Natural killer cell (primary cell): Measurements from ENCODE around the gene KPNB1. TPM values are rescaled to one million over a fixed set of nuclear protein-coding genes. Genes with fewer than 3 reads are reported as not detected.

ENCODE experiments used
- ATAC-seq, 3 donors: fragments of 150-1000 bp in 2 of 3; fragments of 200-7000 bp in 1 of 3; cut with Tn5 transposase; 1 replicate in 1 of 3; 2 replicates in 2 of 3; pipeline ENCODE4 v1.10.0; 2021; ENCODE audit warnings: mild to moderate bottlenecking in 2 of 3, moderate library complexity in 2 of 3
- DNase-seq, 2 donors: peaks; one replicate each; pipeline versions ENCODE4 v3.0.0 to v3.0.0-alpha.2; 2013 to 2021; ENCODE audit warnings: mixed read lengths in 1 of 2
- H3K27ac ChIP-seq: one replicate; pipeline ENCODE4 v1.5.1; 2013; ENCODE audit warnings: mild to moderate bottlenecking, low read length
- H3K27me3 ChIP-seq: one replicate; pipeline ENCODE4 v1.6.1; 2013; ENCODE audit warnings: low read length; ENCODE audit not compliant: control insufficient read depth, insufficient read depth
- H3K36me3 ChIP-seq: one replicate; pipeline ENCODE4 v1.6.1; 2013; ENCODE audit warnings: low read length; ENCODE audit not compliant: control insufficient read depth, insufficient read depth
- H3K4me1 ChIP-seq: one replicate; pipeline ENCODE4 v1.6.1; 2013; ENCODE audit warnings: low read length; ENCODE audit not compliant: control insufficient read depth, insufficient read depth
- H3K4me3 ChIP-seq: one replicate; pipeline ENCODE4 v1.5.1; 2013; ENCODE audit warnings: low read length
- H3K9me3 ChIP-seq: one replicate; pipeline ENCODE4 v1.6.1; 2013; ENCODE audit warnings: low read length; ENCODE audit not compliant: control insufficient read depth, insufficient read depth
- H3K27ac Mint-ChIP-seq, 2 donors: one replicate each; pipeline ENCODE4 v1.8.0; 2022; ENCODE audit warnings: mild to moderate bottlenecking in 2 of 2, mixed read lengths in 2 of 2, moderate library complexity in 1 of 2
- H3K27me3 Mint-ChIP-seq, 2 donors: one replicate each; pipeline ENCODE4 v1.8.0; 2022; ENCODE audit warnings: low read depth in 2 of 2, mixed read lengths in 2 of 2
- H3K36me3 Mint-ChIP-seq: one replicate; pipeline ENCODE4 v1.8.0; 2022; ENCODE audit warnings: mixed read lengths
- H3K4me1 Mint-ChIP-seq, 2 donors: one replicate each; pipeline ENCODE4 v1.8.0; 2022; ENCODE audit warnings: mixed read lengths in 2 of 2
- H3K4me3 Mint-ChIP-seq: one replicate; pipeline ENCODE4 v1.8.0; 2022; ENCODE audit warnings: mild to moderate bottlenecking, moderate library complexity, mixed read lengths
- H3K9me3 Mint-ChIP-seq, 2 donors: one replicate each; pipeline ENCODE4 v1.8.0; 2022; ENCODE audit warnings: mixed read lengths in 2 of 2
- CTCF ChIP-seq: fragments of 200-600 bp; IDR thresholded peaks from one replicate; pipeline ENCODE4 v1.8.0; 2022; ENCODE audit warnings: antibody characterized with exemption
- WGBS: methylation state at CpG from one replicate; pipeline ENCODE4 v1.1.7; 2013; ENCODE audit warnings: missing lambda C conversion rate; ENCODE audit not compliant: insufficient coverage; 5-methylcytosine and 5-hydroxymethylcytosine counted together
- intact Hi-C: fragments of 100-400 bp; cut with micrococcal nuclease; formaldehyde crosslinking; loops from one replicate; pipeline ENCODE4 v1.14.2; 2022
- total RNA-seq, 4 donors: library from RNA; stranded (reverse); fragments of 120-200 nt in 1 of 4; gene quantifications; one replicate each; pipeline versions ENCODE4 v1.2.3 to v1.2.4, GENCODE V29; 2013 to 2022

Gene KPNB1
- total RNA-seq, 3 donors from 2014 or later (not counting 1 experiment from before 2014, with no cell fraction given): 236 to 273 (median 259) TPM

GRCh38 chr17:47621293-47622179, 28.2 kb upstream of the KPNB1 start:
- no peaks in the 10 kb centered on the region for H3K9me3 ChIP-seq
- no peak for TF ChIP-seq CTCF
- intact Hi-C loops: no loop called here
- no peaks in the 10 kb centered on the region for H3K4me1 ChIP-seq
- peaks cover 43% of the 10 kb centered on the region for H3K36me3 ChIP-seq
- H3K27me3 Mint-ChIP-seq: no peaks in the 10 kb centered on the region
- no peaks in the 10 kb centered on the region for H3K27me3 ChIP-seq
- DNase-seq (no peak), ATAC-seq (peak; percentile 54 to 68 (median 56))
- peak overlapping the region in 1 of 2 donors; percentile 34 for H3K27ac Mint-ChIP-seq
- H3K4me1 Mint-ChIP-seq: no peaks in the 10 kb centered on the region
- no peaks in the 10 kb centered on the region for H3K9me3 Mint-ChIP-seq
- H3K27ac ChIP-seq: no peak overlapping the region
- peaks cover 11% of the 10 kb centered on the region for H3K36me3 Mint-ChIP-seq
- WGBS: 91% methylated on average over 8 of the region's 9 CpGs
- no peak overlapping the region for H3K4me3 ChIP-seq
- H3K4me3 Mint-ChIP-seq: peak overlapping the region; percentile 28

GRCh38 chr17:47622180-47622549, 27.6 kb upstream of the KPNB1 start:
- Mint-ChIP-seq H3K4me1 (no peaks in the 10 kb centered on the region), H3K36me3 (peaks cover 11% of the 10 kb centered on the region), H3K27me3 (no peaks in the 10 kb centered on the region), H3K27ac (peak overlapping the region in 1 of 2 donors; percentile 34), H3K4me3 (no peak overlapping the region), H3K9me3 (no peaks in the 10 kb centered on the region)
- WGBS: 94% methylated on average over 2 of the region's 2 CpGs
- H3K4me3 ChIP-seq: no peak overlapping the region
- H3K9me3 ChIP-seq: no peaks in the 10 kb centered on the region
- no peak overlapping the region for H3K27ac ChIP-seq
- H3K4me1 ChIP-seq: no peaks in the 10 kb centered on the region
- H3K27me3 ChIP-seq: no peaks in the 10 kb centered on the region
- peaks cover 43% of the 10 kb centered on the region for H3K36me3 ChIP-seq
- DNase-seq (no peak), ATAC-seq (no peak)
- intact Hi-C loops: no loop called here
- TF ChIP-seq CTCF: no peak

- H3K4me1 Mint-ChIP-seq: no peaks in the 10 kb centered on the region
- WGBS: 0% methylated on average over 1 of the region's 1 CpG
- ATAC-seq (no peak), DNase-seq (no peak)
- Histone ChIP-seq H3K9me3 (no peaks in the 10 kb centered on the region), H3K27me3 (no peaks in the 10 kb centered on the region), H3K4me1 (no peaks in the 10 kb centered on the region), H3K27ac (no peak overlapping the region), H3K4me3 (no peak overlapping the region), H3K36me3 (peaks cover 27% of the 10 kb centered on the region)
- intact Hi-C loops: no loop called here
- TF ChIP-seq CTCF: no peak
- H3K27me3 Mint-ChIP-seq: no peaks in the 10 kb centered on the region
- no peaks in the 10 kb centered on the region for H3K9me3 Mint-ChIP-seq
- H3K4me3 Mint-ChIP-seq: no peak overlapping the region
- no peak overlapping the region for H3K27ac Mint-ChIP-seq
- no peaks in the 10 kb centered on the region for H3K36me3 Mint-ChIP-seq
These were observed 25.0 kb upstream of the KPNB1 start for GRCh38 chr17:47624727-47625068.
